ENCODE measurements around the gene LRIG3. TPM values are rescaled to one million over a fixed set of nuclear protein-coding genes. Genes with fewer than 3 reads are reported as not detected.
"Not testable (repeated sequence)": the region's sequence is repeated elsewhere in the genome, so short reads cannot be mapped to it uniquely, and the experiment has no call there.

LRIG3 gene
- polyA plus RNA-seq, 4 donors = 3.6 to 32.9 (median 12.7) TPM

DNA sequence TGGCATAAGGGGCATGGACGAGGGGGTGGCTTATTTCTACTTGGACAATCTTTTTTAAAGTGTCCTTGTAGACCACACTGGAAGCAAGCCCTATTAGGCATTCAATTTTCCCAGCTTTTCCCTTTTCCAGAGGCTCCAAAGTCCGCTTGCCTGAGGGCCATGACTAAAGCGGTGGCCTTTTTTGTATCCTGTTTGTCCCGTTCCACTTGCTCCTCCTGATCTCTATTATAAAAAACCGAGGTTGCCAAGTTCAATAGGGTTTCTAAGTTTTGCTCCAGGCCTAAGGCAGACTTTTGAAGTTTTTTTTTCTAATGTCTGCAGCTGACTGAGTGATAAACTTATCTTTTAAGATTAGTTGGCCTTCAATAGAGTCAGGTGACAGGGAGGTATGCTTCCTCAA is 64.7 kb downstream of the LRIG3 start:
- H3K9me3 ChIP-seq (ENCODE audit: control insufficient read depth in 2 of 2, insufficient read depth in 1 of 2, low read depth in 1 of 2, low read length in 1 of 2); FAIRE-seq; H3K27me3 ChIP-seq (ENCODE audit: control insufficient read depth in 3 of 3, insufficient read depth in 3 of 3, low read length in 3 of 3); H3K36me3 ChIP-seq (ENCODE audit: control insufficient read depth in 3 of 3, insufficient read depth in 2 of 3, low read depth in 1 of 3, low read length in 3 of 3); H3K4me3 ChIP-seq (ENCODE audit: low read depth in 1 of 3, low read length in 3 of 3): not testable (repeated sequence)
- DNase-seq = peak; percentile 41 to 55
- Histone ChIP-seq H3K27ac (ENCODE audit: low read depth in 1 of 3, low read length in 2 of 3) (peak overlapping the region in 1 of 3 donors; percentile 62), H3K4me1 (ENCODE audit: control insufficient read depth in 3 of 3, insufficient read depth in 2 of 3, low read depth in 1 of 3, low read length in 2 of 3) (peaks cover 0 to 27% (median 0%) of the 10 kb centered on the region in 3 donors)
- WGBS, 3 donors = 10 to 55% (median 22%) methylated on average over 5 of the region's 5 CpGs

DNA sequence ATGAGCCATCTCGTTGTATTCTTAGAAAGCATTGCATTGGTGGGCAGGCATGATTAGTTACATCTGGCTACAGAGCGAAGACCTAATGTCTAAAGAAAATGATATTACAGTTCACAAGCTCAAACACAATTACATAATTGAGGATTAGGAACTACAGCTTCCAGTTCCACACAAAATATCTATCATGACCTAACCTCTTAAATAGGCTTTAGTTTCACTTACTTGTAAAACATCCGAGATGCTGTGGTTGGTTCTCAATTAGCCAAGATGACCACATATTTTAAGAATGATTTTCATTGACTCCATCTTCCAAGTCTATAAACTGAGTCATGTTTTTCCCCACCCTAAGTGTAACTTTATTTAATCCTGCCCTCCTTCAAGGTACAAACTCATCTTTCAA is 69.5 kb downstream of the LRIG3 start:
- H3K36me3 ChIP-seq (ENCODE audit: control insufficient read depth in 3 of 3, insufficient read depth in 2 of 3, low read depth in 1 of 3, low read length in 3 of 3) = no peaks in the 10 kb centered on the region

DNA sequence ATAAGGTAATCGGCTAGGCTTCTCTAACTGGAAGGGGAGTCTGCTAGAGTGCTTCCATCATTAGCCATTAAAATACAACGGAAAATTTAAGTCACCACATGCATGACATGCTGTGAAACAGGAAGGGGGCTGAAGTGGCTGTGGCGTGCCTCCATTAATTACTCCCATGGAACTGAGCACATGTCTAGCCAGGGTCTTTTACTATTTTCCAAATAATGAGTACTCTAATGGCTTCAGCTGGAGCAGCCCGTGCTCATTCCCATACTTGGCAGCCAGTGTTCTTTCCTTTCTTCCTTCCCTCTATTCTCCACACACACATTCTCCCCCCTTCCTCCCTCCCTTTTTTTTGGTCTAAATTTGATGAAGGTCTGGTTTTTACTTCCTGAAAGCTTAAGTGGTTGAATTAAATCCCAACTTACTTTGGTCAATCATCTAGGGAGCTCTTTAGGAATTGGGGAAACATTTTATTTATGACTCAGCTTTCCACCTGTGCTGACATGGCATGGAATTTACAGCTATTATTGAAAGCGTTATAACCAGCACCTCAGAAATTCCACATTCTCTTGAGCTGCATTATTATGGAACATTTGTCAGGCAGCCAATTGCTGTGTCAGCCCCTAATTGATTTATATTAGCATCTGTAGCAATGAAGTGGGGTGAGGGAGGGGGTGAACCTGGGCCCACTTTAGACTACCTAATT is 72.3 kb downstream of the LRIG3 start:
- no peaks in the 10 kb centered on the region for H3K27me3 ChIP-seq (ENCODE audit: control insufficient read depth in 3 of 3, insufficient read depth in 3 of 3, low read length in 3 of 3)
- H3K36me3 ChIP-seq (ENCODE audit: control insufficient read depth in 3 of 3, insufficient read depth in 2 of 3, low read depth in 1 of 3, low read length in 3 of 3) = no peaks in the 10 kb centered on the region
- H3K4me1 ChIP-seq (ENCODE audit: control insufficient read depth in 3 of 3, insufficient read depth in 2 of 3, low read depth in 1 of 3, low read length in 2 of 3) = no peaks in the 10 kb centered on the region
- H3K4me3 ChIP-seq (ENCODE audit: low read depth in 1 of 3, low read length in 3 of 3) = no peak overlapping the region
- H3K9me3 ChIP-seq (ENCODE audit: control insufficient read depth in 2 of 2, insufficient read depth in 1 of 2, low read depth in 1 of 2, low read length in 1 of 2) = no peaks in the 10 kb centered on the region
- DNase-seq (no peak), FAIRE-seq (no peak)
- WGBS, 3 donors = 37 to 60% (median 50%) methylated on average over 5 of the region's 5 CpGs
- no peak overlapping the region for H3K27ac ChIP-seq (ENCODE audit: low read depth in 1 of 3, low read length in 2 of 3)

More for the DNA sequence above, 69.5 kb downstream of the LRIG3 start:
- WGBS, 3 donors = 73 to 85% (median 79%) methylated on average over 3 of the region's 3 CpGs
- H3K27ac ChIP-seq (ENCODE audit: low read depth in 1 of 3, low read length in 2 of 3) = no peak overlapping the region
- H3K27me3 ChIP-seq (ENCODE audit: control insufficient read depth in 3 of 3, insufficient read depth in 3 of 3, low read length in 3 of 3) = no peaks in the 10 kb centered on the region
- no peak overlapping the region for H3K4me3 ChIP-seq (ENCODE audit: low read depth in 1 of 3, low read length in 3 of 3)
- FAIRE-seq (no peak), DNase-seq (no peak)
- H3K4me1 ChIP-seq (ENCODE audit: control insufficient read depth in 3 of 3, insufficient read depth in 2 of 3, low read depth in 1 of 3, low read length in 2 of 3) = peaks cover 0 to 4% (median 0%) of the 10 kb centered on the region in 3 donors
- H3K9me3 ChIP-seq (ENCODE audit: control insufficient read depth in 2 of 2, insufficient read depth in 1 of 2, low read depth in 1 of 2, low read length in 1 of 2) = no peaks in the 10 kb centered on the region

DNA sequence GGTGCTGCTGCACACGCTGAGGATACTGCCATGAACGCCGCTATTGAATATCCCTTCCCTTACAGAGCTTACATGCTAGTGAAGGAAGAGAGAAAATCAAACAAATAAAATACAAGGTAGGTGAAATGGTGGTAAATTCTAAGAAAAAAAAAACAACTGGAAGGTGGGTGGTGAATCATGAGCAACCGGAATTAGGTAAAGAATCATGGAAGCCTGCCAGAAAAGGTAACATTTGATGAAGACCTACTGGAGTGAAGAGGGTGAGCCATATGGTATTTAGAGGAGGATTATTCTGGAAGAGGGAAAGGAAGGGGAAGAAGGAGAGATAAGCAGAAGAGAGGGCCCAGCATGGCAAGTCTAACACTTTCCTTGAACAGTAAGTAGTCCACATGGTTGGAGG is 76.1 kb downstream of the LRIG3 start:
- no peak overlapping the region for H3K27ac ChIP-seq (ENCODE audit: low read depth in 1 of 3, low read length in 2 of 3)
- no peak overlapping the region for H3K4me3 ChIP-seq (ENCODE audit: low read depth in 1 of 3, low read length in 3 of 3)
- no peaks in the 10 kb centered on the region for H3K36me3 ChIP-seq (ENCODE audit: control insufficient read depth in 3 of 3, insufficient read depth in 2 of 3, low read depth in 1 of 3, low read length in 3 of 3)
- 92 to 96% (median 94%) methylated on average over 4 of the region's 4 CpGs for WGBS, 3 donors
- H3K27me3 ChIP-seq (ENCODE audit: control insufficient read depth in 3 of 3, insufficient read depth in 3 of 3, low read length in 3 of 3) = no peaks in the 10 kb centered on the region
- H3K4me1 ChIP-seq (ENCODE audit: control insufficient read depth in 3 of 3, insufficient read depth in 2 of 3, low read depth in 1 of 3, low read length in 2 of 3) = no peaks in the 10 kb centered on the region
- H3K9me3 ChIP-seq (ENCODE audit: control insufficient read depth in 2 of 2, insufficient read depth in 1 of 2, low read depth in 1 of 2, low read length in 1 of 2) = peaks cover 0 to 5% of the 10 kb centered on the region in 2 donors
- DNase-seq (no peak), FAIRE-seq (no peak)

- Histone ChIP-seq H3K9me3 (ENCODE audit: control insufficient read depth in 2 of 2, insufficient read depth in 1 of 2, low read depth in 1 of 2, low read length in 1 of 2) (peaks cover 0 to 5% of the 10 kb centered on the region in 2 donors), H3K27me3 (ENCODE audit: control insufficient read depth in 3 of 3, insufficient read depth in 3 of 3, low read length in 3 of 3) (no peaks in the 10 kb centered on the region), H3K4me1 (ENCODE audit: control insufficient read depth in 3 of 3, insufficient read depth in 2 of 3, low read depth in 1 of 3, low read length in 2 of 3) (no peaks in the 10 kb centered on the region), H3K27ac (ENCODE audit: low read depth in 1 of 3, low read length in 2 of 3) (no peak overlapping the region), H3K4me3 (ENCODE audit: low read depth in 1 of 3, low read length in 3 of 3) (no peak overlapping the region), H3K36me3 (ENCODE audit: control insufficient read depth in 3 of 3, insufficient read depth in 2 of 3, low read depth in 1 of 3, low read length in 3 of 3) (no peaks in the 10 kb centered on the region)
- 75 to 86% (median 83%) methylated on average over 15 of the region's 15 CpGs for WGBS, 3 donors
- DNase-seq (no peak), FAIRE-seq (no peak)
Measured at GRCh38 chr12:58841058-58841798, 79.1 kb downstream of the LRIG3 start.

GRCh38 chr12:58833853-58834252 is 86.5 kb downstream of the LRIG3 start:
- 17 to 40% (median 18%) methylated on average over 3 of the region's 3 CpGs for WGBS, 3 donors
- no peak for FAIRE-seq

GRCh38 chr12:58832920-58833319 is 87.4 kb downstream of the LRIG3 start:
- DNase-seq = no peak
- no peak for FAIRE-seq
- no peaks in the 10 kb centered on the region for H3K9me3 ChIP-seq (ENCODE audit: control insufficient read depth in 2 of 2, insufficient read depth in 1 of 2, low read depth in 1 of 2, low read length in 1 of 2)
- H3K36me3 ChIP-seq (ENCODE audit: control insufficient read depth in 3 of 3, insufficient read depth in 2 of 3, low read depth in 1 of 3, low read length in 3 of 3) = no peaks in the 10 kb centered on the region
- no peaks in the 10 kb centered on the region for H3K4me1 ChIP-seq (ENCODE audit: control insufficient read depth in 3 of 3, insufficient read depth in 2 of 3, low read depth in 1 of 3, low read length in 2 of 3)
- WGBS, 3 donors = 79 to 91% (median 82%) methylated on average over 1 of the region's 1 CpG
- H3K4me3 ChIP-seq (ENCODE audit: low read depth in 1 of 3, low read length in 3 of 3) = no peak overlapping the region
- H3K27me3 ChIP-seq (ENCODE audit: control insufficient read depth in 3 of 3, insufficient read depth in 3 of 3, low read length in 3 of 3) = no peaks in the 10 kb centered on the region
- H3K27ac ChIP-seq (ENCODE audit: low read depth in 1 of 3, low read length in 2 of 3) = no peak overlapping the region

More at GRCh38 chr12:58833853-58834252, 86.5 kb downstream of the LRIG3 start:
- no peaks in the 10 kb centered on the region for H3K9me3 ChIP-seq (ENCODE audit: control insufficient read depth in 2 of 2, insufficient read depth in 1 of 2, low read depth in 1 of 2, low read length in 1 of 2)
- peak in 1 of 2 donors; percentile 19 for DNase-seq
- no peaks in the 10 kb centered on the region for H3K4me1 ChIP-seq (ENCODE audit: control insufficient read depth in 3 of 3, insufficient read depth in 2 of 3, low read depth in 1 of 3, low read length in 2 of 3)
- no peaks in the 10 kb centered on the region for H3K36me3 ChIP-seq (ENCODE audit: control insufficient read depth in 3 of 3, insufficient read depth in 2 of 3, low read depth in 1 of 3, low read length in 3 of 3)
- no peak overlapping the region for H3K27ac ChIP-seq (ENCODE audit: low read depth in 1 of 3, low read length in 2 of 3)
- no peak overlapping the region for H3K4me3 ChIP-seq (ENCODE audit: low read depth in 1 of 3, low read length in 3 of 3)
- no peaks in the 10 kb centered on the region for H3K27me3 ChIP-seq (ENCODE audit: control insufficient read depth in 3 of 3, insufficient read depth in 3 of 3, low read length in 3 of 3)

Measured in small intestine (tissue), 7 donors.